ENCODE measurements around the gene TRIM56. TPM values are rescaled to one million over a fixed set of nuclear protein-coding genes. Genes with fewer than 3 reads are reported as not detected.
A peak's percentile ranks its signal among the peaks of the same experiment; 100 is the strongest.

The TRIM56 gene
- total RNA-seq, 1 donor from 2014 or later: 16.0 TPM

DNA sequence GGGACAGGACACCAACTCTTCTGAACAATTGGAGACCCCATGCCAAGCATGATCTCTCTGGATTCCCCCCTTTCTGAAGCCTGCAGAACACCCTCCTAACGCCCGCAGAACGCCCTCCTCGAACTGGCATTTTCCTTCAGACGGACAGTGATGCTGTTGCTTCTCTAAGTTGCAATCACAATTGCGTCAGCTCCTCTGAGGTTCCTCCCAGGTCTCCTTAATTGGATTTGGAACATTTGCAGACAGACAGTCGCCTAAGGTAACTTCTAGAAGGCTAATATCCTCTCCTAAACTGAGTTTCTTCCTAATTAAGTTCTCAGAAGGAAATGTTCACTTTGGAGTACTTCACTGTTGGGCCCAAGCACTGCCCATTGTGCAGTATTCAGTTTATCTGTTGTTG lies 21.1 kb downstream of the TRIM56 start:
- Mint-ChIP-seq H3K4me1 (peaks cover 4% of the 10 kb centered on the region), H3K36me3 (ENCODE audit: low read depth) (no peaks in the 10 kb centered on the region), H3K27me3 (ENCODE audit: low read depth) (no peaks in the 10 kb centered on the region), H3K4me3 (no peak overlapping the region), H3K9me3 (no peaks in the 10 kb centered on the region), H3K27ac (ENCODE audit: unreplicated experiment) (no peak overlapping the region)
- DNase-seq (ENCODE audit: low read depth, low spot score): no peak
- TF ChIP-seq, protein P1, sequence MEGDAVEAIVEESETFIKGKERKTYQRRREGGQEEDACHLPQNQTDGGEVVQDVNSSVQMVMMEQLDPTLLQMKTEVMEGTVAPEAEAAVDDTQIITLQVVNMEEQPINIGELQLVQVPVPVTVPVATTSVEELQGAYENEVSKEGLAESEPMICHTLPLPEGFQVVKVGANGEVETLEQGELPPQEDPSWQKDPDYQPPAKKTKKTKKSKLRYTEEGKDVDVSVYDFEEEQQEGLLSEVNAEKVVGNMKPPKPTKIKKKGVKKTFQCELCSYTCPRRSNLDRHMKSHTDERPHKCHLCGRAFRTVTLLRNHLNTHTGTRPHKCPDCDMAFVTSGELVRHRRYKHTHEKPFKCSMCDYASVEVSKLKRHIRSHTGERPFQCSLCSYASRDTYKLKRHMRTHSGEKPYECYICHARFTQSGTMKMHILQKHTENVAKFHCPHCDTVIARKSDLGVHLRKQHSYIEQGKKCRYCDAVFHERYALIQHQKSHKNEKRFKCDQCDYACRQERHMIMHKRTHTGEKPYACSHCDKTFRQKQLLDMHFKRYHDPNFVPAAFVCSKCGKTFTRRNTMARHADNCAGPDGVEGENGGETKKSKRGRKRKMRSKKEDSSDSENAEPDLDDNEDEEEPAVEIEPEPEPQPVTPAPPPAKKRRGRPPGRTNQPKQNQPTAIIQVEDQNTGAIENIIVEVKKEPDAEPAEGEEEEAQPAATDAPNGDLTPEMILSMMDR (conservative IDR thresholded peaks at IDR 0.05): no peak

DNA sequence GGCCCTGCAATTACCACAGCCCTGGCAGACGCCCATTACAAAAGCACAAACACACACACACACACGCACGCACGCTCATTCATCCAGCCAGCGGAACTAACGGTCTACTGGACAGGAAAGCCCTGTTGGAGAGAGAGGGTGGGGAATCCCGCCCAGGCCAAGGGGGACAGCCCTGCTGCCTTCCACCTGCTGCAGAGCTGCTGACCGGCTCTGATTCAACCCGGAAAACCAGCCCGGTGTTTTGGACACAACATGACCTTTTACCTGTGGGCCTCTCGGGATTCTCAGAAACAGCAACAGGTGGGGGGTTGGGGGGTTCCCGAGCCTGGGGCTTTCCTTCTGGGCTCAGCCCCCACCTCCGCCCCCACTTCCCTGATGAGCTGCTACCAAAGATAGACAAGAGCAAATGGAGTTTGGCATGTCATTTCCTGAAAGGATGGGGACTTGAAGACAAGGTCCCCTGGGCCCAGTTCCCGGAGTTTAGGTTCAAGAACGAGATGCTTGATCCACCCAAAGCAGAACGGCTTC lies 23.1 kb downstream of the TRIM56 start:
- TF ChIP-seq, protein P1 (conservative IDR thresholded peaks at IDR 0.05): no peak
- Mint-ChIP-seq H3K36me3 (ENCODE audit: low read depth) (no peaks in the 10 kb centered on the region), H3K27me3 (ENCODE audit: low read depth) (no peaks in the 10 kb centered on the region), H3K4me3 (no peak overlapping the region), H3K4me1 (peaks cover 4% of the 10 kb centered on the region), H3K9me3 (no peaks in the 10 kb centered on the region), H3K27ac (ENCODE audit: unreplicated experiment) (no peak overlapping the region)
- DNase-seq (ENCODE audit: low read depth, low spot score): no peak

DNA sequence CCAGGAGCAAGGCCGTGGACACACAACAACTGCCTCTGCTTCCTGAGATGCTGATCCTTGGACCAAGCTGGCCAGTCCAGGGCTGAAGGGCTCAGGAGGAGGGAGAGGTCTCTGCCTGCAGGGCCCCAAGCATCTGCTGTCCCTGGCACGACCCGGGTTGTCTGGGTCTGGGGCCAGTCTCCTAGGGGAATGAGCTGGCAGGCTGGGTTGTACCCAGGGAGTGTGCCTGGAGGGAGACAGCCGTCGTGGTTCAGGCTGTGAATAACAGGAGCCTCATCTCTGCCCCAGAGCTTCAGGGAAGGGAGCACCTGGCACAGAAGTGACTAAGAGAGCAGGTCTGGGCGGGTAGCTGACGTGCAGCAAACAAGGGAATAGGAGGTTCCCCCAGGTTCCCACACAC lies 23.7 kb downstream of the TRIM56 start:
- no peaks in the 10 kb centered on the region for H3K9me3 Mint-ChIP-seq
- no peak overlapping the region for H3K27ac Mint-ChIP-seq (ENCODE audit: unreplicated experiment)
- no peaks in the 10 kb centered on the region for H3K36me3 Mint-ChIP-seq (ENCODE audit: low read depth)
- H3K27me3 Mint-ChIP-seq (ENCODE audit: low read depth): no peaks in the 10 kb centered on the region
- peaks cover 4% of the 10 kb centered on the region for H3K4me1 Mint-ChIP-seq
- TF ChIP-seq, protein P1 (conservative IDR thresholded peaks at IDR 0.05): no peak
- DNase-seq (ENCODE audit: low read depth, low spot score): no peak
- no peak overlapping the region for H3K4me3 Mint-ChIP-seq

DNA sequence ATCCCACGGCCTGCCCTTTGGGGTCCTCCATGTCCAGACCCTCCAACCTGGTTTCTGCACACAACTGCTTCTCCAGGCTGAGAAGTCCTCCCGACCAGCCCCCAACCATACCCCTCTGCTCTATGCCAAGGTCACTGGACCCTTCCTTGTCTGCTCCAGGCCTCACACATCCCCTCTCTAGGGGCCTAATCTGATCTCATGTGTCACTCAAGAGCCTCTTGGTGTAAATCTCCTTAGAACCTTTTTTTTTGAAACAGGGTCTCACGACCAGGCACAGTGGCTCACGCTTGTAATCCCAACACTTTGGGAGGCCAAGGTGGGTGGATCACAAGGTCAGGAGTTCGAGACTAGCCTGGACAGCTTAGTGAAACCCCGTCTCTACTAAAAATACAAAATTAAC lies 24.1 kb downstream of the TRIM56 start:
- peaks cover 4% of the 10 kb centered on the region for H3K4me1 Mint-ChIP-seq
- no peaks in the 10 kb centered on the region for H3K36me3 Mint-ChIP-seq (ENCODE audit: low read depth)
- no peaks in the 10 kb centered on the region for H3K27me3 Mint-ChIP-seq (ENCODE audit: low read depth)
- H3K4me3 Mint-ChIP-seq: no peak overlapping the region
- H3K9me3 Mint-ChIP-seq: no peaks in the 10 kb centered on the region
- DNase-seq (ENCODE audit: low read depth, low spot score): no peak
- no peak overlapping the region for H3K27ac Mint-ChIP-seq (ENCODE audit: unreplicated experiment)
- TF ChIP-seq, protein P1 (conservative IDR thresholded peaks at IDR 0.05): no peak

DNA sequence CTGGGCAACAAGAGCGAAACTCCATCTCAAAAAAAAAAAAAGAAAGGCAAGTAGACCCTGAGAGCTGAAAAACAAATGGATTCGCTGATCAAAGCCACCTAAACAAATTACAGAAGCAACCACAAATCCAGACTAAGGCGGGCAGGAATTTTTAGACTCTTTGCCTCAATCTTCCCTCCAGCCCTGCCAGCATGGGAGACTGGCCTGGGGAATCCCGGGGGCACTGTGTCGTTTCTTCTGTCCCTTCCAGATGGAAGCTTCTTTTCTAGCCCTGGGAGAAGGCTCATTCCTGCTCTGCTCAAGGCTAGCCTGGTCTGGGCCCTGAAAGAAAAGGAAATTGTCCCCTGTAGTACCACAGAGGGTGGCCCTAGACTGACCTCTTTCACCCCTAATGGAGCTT lies 26.0 kb downstream of the TRIM56 start:
- no peaks in the 10 kb centered on the region for H3K27me3 Mint-ChIP-seq (ENCODE audit: low read depth)
- DNase-seq (ENCODE audit: low read depth, low spot score): no peak
- H3K9me3 Mint-ChIP-seq: no peaks in the 10 kb centered on the region
- peak overlapping the region; percentile 19 for H3K27ac Mint-ChIP-seq (ENCODE audit: unreplicated experiment)
- no peaks in the 10 kb centered on the region for H3K36me3 Mint-ChIP-seq (ENCODE audit: low read depth)
- TF ChIP-seq, protein P1 (conservative IDR thresholded peaks at IDR 0.05): no peak
- no peak overlapping the region for H3K4me3 Mint-ChIP-seq
- H3K4me1 Mint-ChIP-seq: peaks cover 4% of the 10 kb centered on the region
